Thyroid gland (tissue), 4 donors: Measurements from ENCODE around the gene LSM5. TPM values are rescaled to one million over a fixed set of nuclear protein-coding genes. Genes with fewer than 3 reads are reported as not detected.
A peak's percentile ranks its signal among the peaks of the same experiment; 100 is the strongest.

Source experiments
- DNase-seq, 2 donors: peaks; one replicate each; pipeline ENCODE4 v3.0.0-alpha.2; 2019
- H3K27ac ChIP-seq, 3 donors: fragments of 200-600 bp; sonication (generic); 1 replicate in 2 of 3; 2 replicates in 1 of 3; pipeline ENCODE4 v1.5.1; 2016 to 2019; ENCODE audit warnings: mild to moderate bottlenecking in 1 of 3, moderate library complexity in 1 of 3
- H3K27me3 ChIP-seq: fragments of 200-600 bp; sonication (generic); one replicate; pipeline ENCODE4 v1.5.1; 2019
- H3K36me3 ChIP-seq, 2 donors: fragments of 200-600 bp; sonication (generic); one replicate each; pipeline ENCODE4 v1.5.1; 2016 to 2019
- H3K4me1 ChIP-seq, 2 donors: fragments of 200-600 bp; sonication (generic); one replicate each; pipeline ENCODE4 v1.5.1; 2017 to 2019
- H3K4me3 ChIP-seq, 3 donors: fragments of 200-600 bp; sonication (generic); replicated peaks in 1 of 3; 1 replicate in 2 of 3; 2 replicates in 1 of 3; pipeline ENCODE4 v1.5.1; 2016; ENCODE audit warnings: mild to moderate bottlenecking in 1 of 3
- H3K9me3 ChIP-seq: fragments of 200-600 bp; sonication (generic); one replicate; pipeline ENCODE4 v1.5.1; 2017
- POLR2A ChIP-seq, 2 donors: fragments of 450-650 bp; IDR thresholded peaks; one replicate each; pipeline ENCODE4 v1.6.1; 2017; ENCODE audit warnings: antibody characterized with exemption in 2 of 2, mild to moderate bottlenecking in 2 of 2, moderate library complexity in 1 of 2
- WGBS, 2 donors: methylation state at CpG; one replicate each; pipeline ENCODE4 v1.1.5; 2017; 5-methylcytosine and 5-hydroxymethylcytosine counted together
- intact Hi-C: fragments of 100-400 bp; cut with DNase I; formaldehyde crosslinking; loops from one replicate; pipeline ENCODE4 v1.15.1; 2023
- total RNA-seq, 4 donors: library from RNA; depleted of rRNA; stranded (reverse); fragments of >200 nt; gene quantifications; one replicate each; pipeline ENCODE4 v1.2.3, GENCODE V29; 2016
- TF ChIP-seq, protein P1 (sequence below), 6 experiments: fragments of 200-600 bp in 3 of 6; fragments of 450-650 bp in 3 of 6; sonication (generic) in 3 of 6; IDR thresholded peaks; one replicate each; pipeline ENCODE4 v1.5.1; 2016 to 2019; ENCODE audit warnings: antibody characterized with exemption in 6 of 6, mild to moderate bottlenecking in 2 of 6, inconsistent platforms in 1 of 6, moderate library complexity in 1 of 6

The LSM5 gene
- total RNA-seq, 4 donors from 2014 or later: 26.4 to 94.6 (median 51.0) TPM

DNA sequence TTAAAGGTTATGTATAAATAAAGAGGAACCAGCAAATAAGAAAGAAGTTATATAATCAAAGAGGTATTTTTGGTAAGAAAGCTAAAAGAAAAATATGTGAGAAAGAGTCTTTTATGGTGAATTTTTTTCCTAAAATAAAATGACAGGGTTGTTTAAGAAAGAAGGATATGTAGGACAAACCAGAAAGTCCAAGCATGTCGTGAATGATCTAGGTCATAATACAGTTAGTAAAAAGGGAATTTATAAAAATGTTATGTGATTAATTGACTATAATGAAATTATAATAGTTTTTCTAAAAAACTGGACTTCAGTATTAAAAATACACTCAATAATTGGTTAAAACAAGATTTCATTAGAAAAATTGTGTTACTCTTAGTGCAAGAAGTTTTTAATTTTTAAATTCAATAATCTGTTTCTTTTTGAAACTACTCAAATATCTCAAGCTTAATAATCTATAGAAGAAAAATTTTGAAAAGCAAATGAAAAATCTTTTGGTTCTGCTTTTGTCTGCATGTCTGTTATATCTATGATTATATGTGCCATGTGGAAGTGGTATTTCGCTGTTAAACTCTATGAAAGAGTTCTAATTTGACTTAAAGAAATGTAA lies 28.5 kb upstream of the LSM5 start:
- H3K27ac ChIP-seq: no peak overlapping the region
- H3K4me1 ChIP-seq: peaks cover 22 to 32% of the 10 kb centered on the region in 2 donors
- H3K36me3 ChIP-seq: no peaks in the 10 kb centered on the region
- 84 to 85% methylated on average over 2 of the region's 2 CpGs for WGBS, 2 donors
- no peaks in the 10 kb centered on the region for H3K27me3 ChIP-seq
- H3K9me3 ChIP-seq: no peaks in the 10 kb centered on the region
- no peak overlapping the region for H3K4me3 ChIP-seq
- DNase-seq: no peak
- intact Hi-C loops: no loop called here
- TF ChIP-seq POLR2A (IDR thresholded peaks at IDR 0.05): no peak

DNA sequence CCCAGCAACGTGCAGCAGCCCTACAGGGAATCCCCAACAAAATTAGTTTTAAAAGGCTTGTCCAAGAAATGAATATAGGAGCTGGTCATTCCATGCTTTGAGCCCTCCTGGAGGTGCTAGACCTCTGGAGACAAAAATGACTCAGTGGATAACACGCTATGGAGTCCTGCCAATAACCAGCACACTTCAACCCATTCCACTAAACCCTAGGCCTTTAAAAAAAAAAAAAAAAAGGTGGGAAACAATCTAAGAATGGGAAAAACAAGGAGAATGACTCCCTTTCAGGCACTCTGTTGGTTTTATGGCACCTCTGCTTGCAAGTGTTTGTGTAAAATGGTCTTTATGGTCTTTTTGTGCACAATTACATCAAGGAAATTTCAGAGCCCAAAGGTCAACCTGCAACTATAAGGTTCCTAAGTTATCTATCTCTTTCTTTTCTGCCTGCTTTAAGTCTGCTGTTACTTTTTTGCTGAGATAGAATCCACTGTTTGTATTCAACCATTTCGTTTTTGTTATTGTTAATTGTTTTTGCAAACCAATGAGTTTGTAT lies 26.4 kb upstream of the LSM5 start:
- DNase-seq: peak in 1 of 2 donors; percentile 17
- no peaks in the 10 kb centered on the region for H3K27me3 ChIP-seq
- H3K9me3 ChIP-seq: no peaks in the 10 kb centered on the region
- TF ChIP-seq POLR2A (IDR thresholded peaks at IDR 0.05): no peak
- TF ChIP-seq, protein P1, sequence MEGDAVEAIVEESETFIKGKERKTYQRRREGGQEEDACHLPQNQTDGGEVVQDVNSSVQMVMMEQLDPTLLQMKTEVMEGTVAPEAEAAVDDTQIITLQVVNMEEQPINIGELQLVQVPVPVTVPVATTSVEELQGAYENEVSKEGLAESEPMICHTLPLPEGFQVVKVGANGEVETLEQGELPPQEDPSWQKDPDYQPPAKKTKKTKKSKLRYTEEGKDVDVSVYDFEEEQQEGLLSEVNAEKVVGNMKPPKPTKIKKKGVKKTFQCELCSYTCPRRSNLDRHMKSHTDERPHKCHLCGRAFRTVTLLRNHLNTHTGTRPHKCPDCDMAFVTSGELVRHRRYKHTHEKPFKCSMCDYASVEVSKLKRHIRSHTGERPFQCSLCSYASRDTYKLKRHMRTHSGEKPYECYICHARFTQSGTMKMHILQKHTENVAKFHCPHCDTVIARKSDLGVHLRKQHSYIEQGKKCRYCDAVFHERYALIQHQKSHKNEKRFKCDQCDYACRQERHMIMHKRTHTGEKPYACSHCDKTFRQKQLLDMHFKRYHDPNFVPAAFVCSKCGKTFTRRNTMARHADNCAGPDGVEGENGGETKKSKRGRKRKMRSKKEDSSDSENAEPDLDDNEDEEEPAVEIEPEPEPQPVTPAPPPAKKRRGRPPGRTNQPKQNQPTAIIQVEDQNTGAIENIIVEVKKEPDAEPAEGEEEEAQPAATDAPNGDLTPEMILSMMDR (IDR thresholded peaks at IDR 0.05): no peak
- 79 to 81% methylated on average over 3 of the region's 3 CpGs for WGBS, 2 donors
- peaks cover 18 to 27% of the 10 kb centered on the region in 2 donors for H3K4me1 ChIP-seq
- intact Hi-C loops: no loop called here
- no peak overlapping the region for H3K27ac ChIP-seq
- no peaks in the 10 kb centered on the region for H3K36me3 ChIP-seq
- no peak overlapping the region for H3K4me3 ChIP-seq

GRCh38 chr7:32515890-32516550 lies 25.8 kb upstream of the LSM5 start:
- DNase-seq: no peak
- H3K9me3 ChIP-seq: no peaks in the 10 kb centered on the region
- H3K27me3 ChIP-seq: no peaks in the 10 kb centered on the region
- no peak overlapping the region for H3K27ac ChIP-seq
- 78 to 92% methylated on average over 3 of the region's 3 CpGs for WGBS, 2 donors
- H3K4me1 ChIP-seq: peaks cover 16 to 21% of the 10 kb centered on the region in 2 donors
- intact Hi-C loops: no loop called here
- H3K4me3 ChIP-seq: no peak overlapping the region
- no peaks in the 10 kb centered on the region for H3K36me3 ChIP-seq
- TF ChIP-seq POLR2A (IDR thresholded peaks at IDR 0.05): no peak
- TF ChIP-seq, protein P1 (IDR thresholded peaks at IDR 0.05): no peak

DNA sequence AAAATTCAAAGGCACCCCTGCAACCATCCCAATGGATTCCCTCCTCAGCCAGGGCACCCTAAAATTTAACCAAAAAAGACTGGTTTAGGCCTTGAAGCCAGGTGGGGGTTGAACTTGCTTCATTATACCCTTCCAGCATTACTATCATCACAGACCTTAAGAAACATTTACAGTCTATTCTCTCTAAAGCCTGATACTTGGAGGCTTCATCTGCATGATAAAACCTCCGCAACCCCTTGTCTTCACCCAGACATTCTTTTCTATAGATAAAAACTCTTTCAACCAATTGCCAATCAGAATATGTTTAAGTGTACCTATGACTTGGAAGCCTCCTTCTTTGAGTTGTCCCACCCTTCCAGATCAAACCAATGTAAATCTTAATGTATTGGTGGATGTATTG lies 23.0 kb upstream of the LSM5 start:
- Histone ChIP-seq H3K4me3 (no peak overlapping the region), H3K9me3 (no peaks in the 10 kb centered on the region), H3K36me3 (no peaks in the 10 kb centered on the region), H3K27ac (no peak overlapping the region), H3K27me3 (no peaks in the 10 kb centered on the region), H3K4me1 (peaks cover 16 to 19% of the 10 kb centered on the region in 2 donors)
- TF ChIP-seq, protein P1 (IDR thresholded peaks at IDR 0.05): no peak
- TF ChIP-seq POLR2A (IDR thresholded peaks at IDR 0.05): no peak
- intact Hi-C loops: no loop called here
- no peak for DNase-seq
- WGBS, 2 donors: 100% methylated on average over 1 of the region's 1 CpG

DNA sequence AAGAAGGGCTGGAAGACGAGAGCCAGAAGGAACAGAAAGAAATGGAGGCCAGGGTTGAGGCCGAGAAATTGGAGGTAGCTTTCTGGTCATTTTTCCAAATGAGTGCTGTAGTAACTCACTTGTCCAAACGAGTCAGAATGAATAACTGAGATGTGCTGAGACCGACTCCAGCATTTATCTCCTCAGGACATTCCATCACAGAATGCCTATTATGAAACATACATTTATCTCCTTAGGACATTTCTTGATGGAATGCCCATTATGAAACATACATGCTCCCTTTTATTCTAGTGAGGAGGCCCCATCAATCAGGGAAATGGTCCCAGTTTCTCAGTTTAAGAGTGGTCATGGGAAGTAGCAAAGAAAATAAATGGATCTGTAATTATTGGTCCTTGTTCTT lies 21.6 kb upstream of the LSM5 start:
- intact Hi-C loops: no loop called here
- no peak for TF ChIP-seq POLR2A (IDR thresholded peaks at IDR 0.05)
- TF ChIP-seq, protein P1 (IDR thresholded peaks at IDR 0.05): no peak
- Histone ChIP-seq H3K36me3 (no peaks in the 10 kb centered on the region), H3K9me3 (no peaks in the 10 kb centered on the region), H3K27ac (no peak overlapping the region), H3K4me3 (no peak overlapping the region), H3K4me1 (peaks cover 16% of the 10 kb centered on the region in 2 donors), H3K27me3 (no peaks in the 10 kb centered on the region)
- no peak for DNase-seq
- WGBS, 2 donors: 96 to 99% methylated on average over 4 of the region's 4 CpGs
